ENCODE results near the gene ADAMTSL1. TPM values are rescaled to one million over a fixed set of nuclear protein-coding genes. Genes with fewer than 3 reads are reported as not detected.

Gene ADAMTSL1
- total and polyA plus RNA-seq, 2 of the 8 experiments (the other 6 are each of a cell fraction or from before 2014, with no cell fraction given): 0.84 to 1.1 TPM

DNA sequence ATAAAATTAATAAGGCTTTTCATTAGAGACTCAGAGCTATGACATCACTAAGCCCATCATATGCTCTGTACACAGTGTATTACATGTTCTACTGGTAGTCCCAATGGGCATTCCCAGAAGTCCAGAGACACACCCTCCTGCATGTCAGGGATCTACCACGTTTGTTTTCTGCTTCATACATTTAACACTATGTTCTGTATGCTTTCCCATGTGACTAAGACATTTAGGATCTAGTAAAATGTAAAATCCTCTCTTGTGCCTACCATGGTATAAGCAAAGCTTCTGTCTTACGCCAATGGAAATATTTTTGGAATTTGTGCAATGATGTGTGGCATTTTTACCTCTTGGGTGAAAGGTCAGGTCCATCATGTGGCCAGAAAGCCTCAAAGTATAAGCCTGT lies 192.4 kb downstream of the ADAMTSL1 start (continued):
- TF ChIP-seq RFX5 (IDR thresholded peaks at IDR 0.05; ENCODE audit: borderline replicate concordance, low read depth, low read length): no peak
- TF ChIP-seq, protein P1, sequence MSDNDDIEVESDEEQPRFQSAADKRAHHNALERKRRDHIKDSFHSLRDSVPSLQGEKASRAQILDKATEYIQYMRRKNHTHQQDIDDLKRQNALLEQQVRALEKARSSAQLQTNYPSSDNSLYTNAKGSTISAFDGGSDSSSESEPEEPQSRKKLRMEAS (IDR thresholded peaks at IDR 0.05): no peak
- TF ChIP-seq, protein P2, sequence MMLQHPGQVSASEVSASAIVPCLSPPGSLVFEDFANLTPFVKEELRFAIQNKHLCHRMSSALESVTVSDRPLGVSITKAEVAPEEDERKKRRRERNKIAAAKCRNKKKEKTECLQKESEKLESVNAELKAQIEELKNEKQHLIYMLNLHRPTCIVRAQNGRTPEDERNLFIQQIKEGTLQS (IDR thresholded peaks at IDR 0.05; ENCODE audit: insufficient read depth, low read depth, low read length): no peak
- no peak for TF ChIP-seq EZH2 (IDR thresholded peaks at IDR 0.05; ENCODE audit: low read depth, low read length, severe bottlenecking)
- no peak for TF ChIP-seq RNF2 (IDR thresholded peaks at IDR 0.05; ENCODE audit: borderline replicate concordance, low read depth, low read length, missing control alignments, poor library complexity, severe bottlenecking)
- TF ChIP-seq JUN (IDR thresholded peaks at IDR 0.05; ENCODE audit: low read depth, low read length): no peak

All from H1 (cell line).